COLO668 (cell line): ENCODE results near the gene VEGFD.

ENCODE experiments used
- DNase-seq: peaks from one replicate; lab custom pipeline; 2025; ENCODE audit not compliant: unreplicated experiment; lab: John Stamatoyannopoulos, UW

Gene VEGFD

DNA sequence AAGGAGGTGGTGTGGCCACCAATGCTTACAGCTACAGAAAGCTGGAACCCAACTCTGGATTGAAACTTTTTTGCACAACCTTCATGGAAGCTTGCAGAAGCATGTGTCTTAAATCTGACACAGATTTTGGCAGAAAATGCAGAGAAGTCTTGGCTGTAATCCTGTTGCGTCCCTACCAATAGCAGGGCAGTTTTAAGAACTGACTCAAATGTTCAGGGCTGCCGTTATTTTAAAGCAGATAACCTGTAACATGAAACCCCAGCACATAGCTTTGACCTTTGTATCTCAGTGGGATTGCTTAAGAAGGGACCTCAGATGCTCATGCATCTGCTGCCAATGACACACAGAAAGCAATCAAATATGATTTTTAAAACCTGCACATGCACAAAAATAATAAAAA, at the start of gene VEGFD:
TSS of gene VEGFD (minus strand) at position 110 of the 400 bp plus-strand sequence. CDS start 467 bp downstream, outside the sequence.
- DNase-seq = no peak

DNA sequence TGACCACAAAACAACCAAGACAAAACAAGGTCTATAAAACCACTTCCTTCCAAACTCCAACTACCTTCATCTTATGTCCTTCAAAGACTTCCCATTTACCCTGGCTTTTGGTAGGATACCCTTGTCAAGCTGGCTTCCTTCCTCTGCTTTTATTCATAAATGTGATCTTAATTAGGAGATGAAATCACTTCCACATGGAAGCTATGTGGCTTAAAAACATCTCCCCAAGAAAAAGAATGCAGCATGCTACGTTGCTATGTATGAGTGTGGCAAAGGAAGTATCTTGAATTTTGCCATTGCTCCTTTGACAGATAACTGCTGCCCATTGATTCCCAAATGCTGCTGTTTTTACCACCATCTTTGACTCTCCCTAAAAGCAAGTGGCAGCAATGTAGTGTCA, 46.4 kb upstream of the VEGFD start:
- no peak for DNase-seq

DNA sequence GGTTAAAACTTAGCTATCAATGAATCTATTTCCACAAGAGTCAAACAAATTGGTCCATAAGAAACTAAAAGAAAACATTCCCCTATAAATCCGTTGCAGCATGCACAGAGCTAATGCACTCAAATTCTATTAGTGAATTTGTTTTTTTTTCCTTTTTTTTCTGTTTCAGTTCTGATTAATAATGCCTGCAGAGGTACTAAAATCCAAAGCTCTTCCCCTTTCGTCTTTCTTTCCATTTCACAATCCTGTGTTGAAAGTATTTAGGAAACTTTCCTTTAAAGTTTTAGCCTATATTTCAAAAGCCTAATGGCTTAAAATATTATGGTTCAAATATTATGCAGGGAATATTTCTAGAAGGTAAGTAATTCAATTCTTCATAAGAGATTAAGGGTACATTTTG, 45.9 kb upstream of the VEGFD start:
- DNase-seq = no peak

DNA sequence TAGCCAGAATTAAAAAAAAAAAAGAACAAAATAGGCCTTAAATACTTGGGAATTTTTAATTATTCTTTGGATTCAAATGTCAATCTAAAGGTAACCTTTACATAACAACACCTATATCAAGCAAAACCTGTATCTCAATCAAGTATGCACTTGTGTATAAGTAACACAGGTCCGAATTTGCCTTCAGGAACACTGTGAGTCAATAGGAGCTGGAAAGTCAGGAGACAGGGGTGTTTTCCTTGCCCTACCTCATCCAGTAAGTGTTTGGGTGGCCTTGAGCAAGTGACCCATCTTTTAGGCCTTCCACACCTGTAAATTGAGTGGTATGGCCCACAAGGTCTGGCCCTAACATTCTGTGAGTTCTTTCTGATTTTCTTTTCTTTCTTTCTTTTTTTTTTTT, 40.8 kb upstream of the VEGFD start:
- DNase-seq = no peak

DNA sequence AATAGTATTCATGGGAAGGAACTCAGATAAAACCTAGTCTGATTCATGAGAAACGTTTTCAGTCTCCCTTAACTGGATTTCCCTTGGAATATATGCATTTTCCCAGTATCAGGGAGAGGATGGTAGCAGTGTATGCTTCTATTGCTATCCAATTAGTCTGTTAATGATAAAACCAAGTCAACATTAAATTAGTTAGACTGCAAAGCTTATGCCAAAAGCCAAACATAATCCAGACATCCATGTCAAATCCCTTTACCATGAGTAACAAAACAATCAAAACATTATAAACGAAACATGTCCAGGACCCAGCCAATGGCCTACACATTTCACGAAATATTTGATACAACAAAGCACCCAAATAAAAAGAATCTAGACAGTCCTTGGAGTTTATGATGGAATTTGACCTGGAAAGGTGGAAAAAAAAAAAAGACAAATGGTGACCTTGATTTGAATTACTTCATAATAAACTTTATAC, 34.5 kb upstream of the VEGFD start:
- no peak for DNase-seq

GRCh38 chrX:15418041-15418706, 34.0 kb upstream of the VEGFD start:
- DNase-seq = no peak

DNA sequence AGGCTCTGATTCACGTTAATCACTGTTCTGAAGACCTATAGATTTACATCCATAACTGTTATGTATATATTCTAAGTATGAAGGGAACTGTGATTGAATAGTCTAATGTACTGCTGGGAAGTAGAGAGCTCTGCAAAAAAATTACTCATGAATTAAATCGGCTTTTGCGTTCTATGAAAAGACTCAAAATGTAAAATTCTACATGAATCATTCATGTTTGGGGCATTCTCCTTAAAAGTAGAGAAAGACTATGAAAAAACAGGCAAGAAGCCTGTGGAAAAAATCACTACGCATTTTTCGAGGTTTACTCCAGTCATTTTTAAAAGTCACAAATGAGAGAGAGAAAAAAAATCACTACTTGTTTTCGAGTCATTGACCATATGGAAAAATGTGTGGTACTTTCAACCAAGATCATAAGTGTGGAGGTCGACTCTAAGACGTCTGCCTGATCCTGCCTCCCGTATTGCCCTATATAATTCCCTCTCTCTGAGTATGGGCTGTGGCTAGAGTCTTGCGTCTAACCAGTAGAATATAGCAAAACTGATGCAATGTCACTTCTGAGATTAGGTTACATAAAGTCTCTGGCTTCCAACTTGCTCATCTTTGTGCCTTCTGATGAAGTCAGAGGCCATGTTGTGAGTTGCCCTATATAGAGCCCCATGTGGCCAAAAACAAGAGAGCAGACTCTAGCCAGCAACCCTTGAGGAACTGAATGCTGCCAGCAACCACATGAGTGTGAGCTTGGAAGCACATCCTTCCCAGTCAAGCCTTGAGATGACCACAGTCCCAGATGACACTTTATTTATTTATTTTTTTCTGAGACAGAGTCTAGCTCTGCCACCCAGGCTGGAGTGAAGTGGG, 32.1 kb upstream of the VEGFD start:
- DNase-seq = no peak

GRCh38 chrX:15413101-15413500, 28.9 kb upstream of the VEGFD start:
- DNase-seq = no peak

GRCh38 chrX:15410947-15411346, 26.7 kb upstream of the VEGFD start:
- no peak for DNase-seq

- DNase-seq = no peak
Observed at GRCh38 chrX:15410430-15410829, 26.2 kb upstream of the VEGFD start.

- DNase-seq = no peak
Observed at GRCh38 chrX:15405846-15406245, 21.6 kb upstream of the VEGFD start.

- no peak for DNase-seq
Observed at GRCh38 chrX:15404401-15405096, 20.3 kb upstream of the VEGFD start.

DNA sequence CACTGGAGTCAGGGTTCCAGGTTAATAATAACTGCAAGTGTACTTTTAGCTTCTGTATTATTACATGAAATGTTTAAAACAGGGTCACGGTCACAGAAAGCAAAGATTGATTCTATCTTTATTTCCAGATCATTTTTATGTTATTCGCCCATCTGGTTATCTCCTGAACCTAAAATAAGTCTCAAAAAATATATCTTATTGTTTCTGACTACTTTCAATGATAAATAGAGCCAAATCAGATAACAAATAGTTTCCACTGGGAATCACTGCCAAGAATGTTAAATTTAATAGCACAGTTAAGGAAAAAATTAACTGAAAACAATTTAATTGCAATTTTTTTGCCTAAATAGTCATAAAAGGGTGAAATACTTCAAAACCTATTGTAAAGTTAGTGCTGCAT, 17.2 kb upstream of the VEGFD start:
- no peak for DNase-seq

DNA sequence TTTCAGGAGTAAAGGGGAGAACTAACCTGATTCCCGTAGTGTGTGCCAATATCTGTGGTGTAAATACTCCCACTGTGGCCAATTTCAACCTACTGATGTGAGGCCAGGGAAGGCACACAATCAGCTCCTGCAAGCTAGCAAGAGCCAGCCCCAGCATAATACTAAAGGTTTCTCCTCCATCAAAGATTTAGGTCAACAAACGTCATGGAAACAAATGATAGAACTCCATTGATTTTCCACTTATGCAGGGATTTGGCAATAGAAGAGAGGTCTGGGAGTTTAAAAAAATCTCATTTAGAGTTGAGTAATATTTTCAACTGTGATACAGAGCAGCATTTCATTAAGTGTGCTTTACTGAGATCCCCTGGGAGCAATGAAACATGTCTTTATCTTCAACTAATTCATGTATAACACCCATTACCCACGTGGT, 15.8 kb upstream of the VEGFD start:
- no peak for DNase-seq

DNA sequence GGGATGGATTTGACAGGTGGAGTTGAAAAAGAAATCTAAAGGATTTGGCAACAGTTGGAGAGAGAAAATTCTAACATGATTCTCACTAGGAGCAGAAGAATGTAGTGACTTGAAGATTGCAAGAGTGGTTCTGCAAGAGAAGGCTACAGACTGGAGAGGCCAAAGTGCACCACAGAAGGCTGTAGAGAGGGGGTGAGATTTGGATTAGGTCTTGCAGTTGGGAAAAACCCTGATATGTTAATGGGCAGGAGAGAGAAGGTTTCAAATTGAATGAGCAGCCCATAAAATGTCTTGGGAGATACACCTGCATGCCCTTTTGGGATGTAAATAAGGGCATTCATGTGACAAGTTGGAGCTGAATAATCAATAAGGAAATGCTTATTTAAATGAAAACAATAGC, 14.7 kb upstream of the VEGFD start:
- DNase-seq = no peak

- no peak for DNase-seq
Observed at GRCh38 chrX:15395789-15396188, 11.6 kb upstream of the VEGFD start.

GRCh38 chrX:15391850-15392249, 7.6 kb upstream of the VEGFD start:
- no peak for DNase-seq

GRCh38 chrX:15382813-15383212, 1.4 kb downstream of the VEGFD start:
- DNase-seq = no peak

DNA sequence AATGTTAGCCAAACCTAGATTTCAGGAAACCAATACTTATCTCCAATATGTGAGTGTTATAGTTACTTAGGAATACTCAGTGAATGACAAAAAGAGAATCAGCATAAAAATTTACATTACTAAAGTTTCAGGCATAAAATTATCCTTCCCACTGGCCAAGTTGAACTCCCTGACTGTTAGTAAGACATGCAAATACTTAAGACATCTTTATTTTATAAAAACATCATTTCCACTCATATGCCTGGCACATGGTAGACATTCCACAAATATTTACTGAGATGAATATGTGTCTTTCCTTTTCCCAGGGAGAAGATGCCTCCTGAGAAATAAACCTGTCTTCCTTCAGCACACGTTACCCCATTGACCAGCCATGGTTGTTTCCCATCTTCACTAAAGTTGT, 7.3 kb downstream of the VEGFD start:
- no peak for DNase-seq

DNA sequence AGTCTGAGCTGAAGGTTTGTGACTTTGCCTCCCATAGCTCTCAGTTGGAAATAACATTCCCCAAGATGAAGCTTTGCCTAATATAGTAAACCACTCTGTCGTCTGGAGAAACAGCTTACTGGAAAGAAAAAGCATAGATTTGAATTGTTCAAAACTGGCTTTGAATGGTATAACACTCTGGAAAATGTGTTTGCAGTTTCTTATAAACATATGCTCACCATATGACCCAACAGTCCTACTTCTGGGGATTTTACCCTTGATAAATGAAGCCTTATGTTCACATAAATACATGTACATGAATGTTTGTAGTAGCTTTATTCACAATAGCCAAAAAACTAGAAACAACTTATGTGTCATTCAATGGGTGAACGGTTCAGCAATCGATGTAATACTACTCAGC, 10.2 kb downstream of the VEGFD start:
- no peak for DNase-seq

- no peak for DNase-seq
Observed at GRCh38 chrX:15366506-15367352, 17.5 kb downstream of the VEGFD start.
